Nucleus accumbens (tissue), 56 donors: ENCODE data around the gene TRPM8.

ENCODE experiments used
- DNase-seq, 56 donors: peaks; one replicate each; lab custom pipeline; 2025; lab: John Stamatoyannopoulos, UW

Gene TRPM8

GRCh38 chr2:233996000-233996399, 78.8 kb downstream of the TRPM8 start:
- no peak for DNase-seq

- DNase-seq: no peak
These were observed 79.3 kb downstream of the TRPM8 start for GRCh38 chr2:233996461-233996860.

- no peak for DNase-seq
These were observed 80.5 kb downstream of the TRPM8 start for GRCh38 chr2:233997707-233998106.

- no peak for DNase-seq
These were observed 82.0 kb downstream of the TRPM8 start for GRCh38 chr2:233999182-233999581.

GRCh38 chr2:234001380-234002160, 84.4 kb downstream of the TRPM8 start:
- no peak for DNase-seq

- no peak for DNase-seq
These were observed 85.1 kb downstream of the TRPM8 start for GRCh38 chr2:234002281-234002680.

GRCh38 chr2:234003972-234004617, 86.9 kb downstream of the TRPM8 start:
- no peak for DNase-seq

GRCh38 chr2:234005126-234005525, 88.0 kb downstream of the TRPM8 start:
- DNase-seq: no peak

GRCh38 chr2:234006501-234006900, 89.3 kb downstream of the TRPM8 start:
- no peak for DNase-seq

GRCh38 chr2:234014427-234014826, 97.3 kb downstream of the TRPM8 start:
- no peak for DNase-seq

GRCh38 chr2:234015861-234016260, 98.7 kb downstream of the TRPM8 start:
- DNase-seq: no peak

GRCh38 chr2:234019896-234020295, 102.7 kb downstream of the TRPM8 start:
- DNase-seq: no peak

GRCh38 chr2:234020332-234020731, 103.2 kb downstream of the TRPM8 start:
- DNase-seq: no peak

GRCh38 chr2:234022424-234022823, 105.3 kb downstream of the TRPM8 start:
- DNase-seq: no peak

GRCh38 chr2:234024304-234024703, 107.1 kb downstream of the TRPM8 start:
- no peak for DNase-seq

GRCh38 chr2:234025466-234025865, 108.3 kb downstream of the TRPM8 start:
- no peak for DNase-seq

- no peak for DNase-seq
These were observed 108.8 kb downstream of the TRPM8 start for GRCh38 chr2:234025891-234026401.

GRCh38 chr2:234026693-234027254, 109.6 kb downstream of the TRPM8 start:
- DNase-seq: no peak

GRCh38 chr2:234027641-234028040, 110.5 kb downstream of the TRPM8 start:
- DNase-seq: no peak

- no peak for DNase-seq
These were observed 112.1 kb downstream of the TRPM8 start for GRCh38 chr2:234029150-234029733.

- DNase-seq: no peak
These were observed 114.0 kb downstream of the TRPM8 start for GRCh38 chr2:234031207-234031606.
